Sigmoid colon (tissue), 7 donors: ENCODE results near the gene ZNF701. TPM values are rescaled to one million over a fixed set of nuclear protein-coding genes. Genes with fewer than 3 reads are reported as not detected.
A peak's percentile ranks its signal among the peaks of the same experiment; 100 is the strongest.
"Not testable (repeated sequence)": the region's sequence is repeated elsewhere in the genome, so short reads cannot be mapped to it uniquely, and the experiment has no call there.

Experiments
- DNase-seq: peaks from one replicate; pipeline ENCODE4 v3.0.0-alpha.2; 2019
- H3K27ac ChIP-seq, 4 donors: fragments of 200-600 bp; sonication (generic); one replicate each; pipeline ENCODE4 v1.5.1; 2016 to 2019; ENCODE audit warnings: mild to moderate bottlenecking in 1 of 4
- H3K27me3 ChIP-seq, 3 donors: fragments of 200-600 bp; sonication (generic); one replicate each; pipeline ENCODE4 v1.5.1; 2019; ENCODE audit warnings: mild to moderate bottlenecking in 1 of 3
- H3K36me3 ChIP-seq, 4 donors: fragments of 200-600 bp; sonication (generic); one replicate each; pipeline ENCODE4 v1.5.1; 2016 to 2019
- H3K4me1 ChIP-seq, 4 donors: fragments of 200-600 bp; sonication (generic); one replicate each; pipeline ENCODE4 v1.5.1; 2017 to 2019
- H3K4me3 ChIP-seq, 4 donors: fragments of 200-600 bp; sonication (generic); one replicate each; pipeline ENCODE4 v1.5.1; 2017 to 2019; ENCODE audit warnings: mild to moderate bottlenecking in 2 of 4, moderate library complexity in 1 of 4
- H3K9me3 ChIP-seq, 4 donors: fragments of 200-600 bp in 3 of 4; sonication (generic) in 3 of 4; one replicate each; pipeline versions ENCODE4 v1.5.1 to v1.6.1; 2013 to 2019
- CTCF ChIP-seq, 4 experiments: fragments of 450-650 bp in 3 of 4; fragments of 200-600 bp in 1 of 4; IDR thresholded peaks; one replicate each; pipeline ENCODE4 v1.5.1; 2016 to 2019; ENCODE audit warnings: antibody characterized with exemption in 4 of 4, mild to moderate bottlenecking in 3 of 4, moderate library complexity in 2 of 4
- EP300 ChIP-seq, 4 donors: sonication (generic); formaldehyde crosslinking; IDR thresholded peaks; one replicate each; pipeline ENCODE4 v1.6.1; 2017; ENCODE audit warnings: antibody characterized with exemption in 4 of 4
- POLR2A ChIP-seq, 2 donors: fragments of 450-650 bp; IDR thresholded peaks; one replicate each; pipeline ENCODE4 v1.6.1; 2016; ENCODE audit warnings: antibody characterized with exemption in 2 of 2, mild to moderate bottlenecking in 2 of 2, moderate library complexity in 2 of 2
- POLR2AphosphoS5 ChIP-seq, 4 donors: sonication (generic); formaldehyde crosslinking; IDR thresholded peaks; one replicate each; pipeline ENCODE4 v1.6.1; 2017; ENCODE audit warnings: antibody characterized with exemption in 4 of 4
- WGBS, 2 donors: extraction: QIAGEN DNeasy Blood & Tissue Kit; methylation state at CpG; one replicate each; pipeline ENCODE4 v1.1.7; 2013; 5-methylcytosine and 5-hydroxymethylcytosine counted together
- intact Hi-C: fragments of 100-400 bp; cut with DNase I; formaldehyde crosslinking; loops from one replicate; pipeline ENCODE4 v1.15.1; 2023
- polyA plus RNA-seq, 3 donors: library from polyadenylated mRNA; stranded (reverse); fragments of 200-250 nt; gene quantifications; one replicate each; pipeline ENCODE4 v1.2.3, GENCODE V29; 2013
- total RNA-seq, 4 donors: library from RNA; depleted of rRNA; stranded (reverse); fragments of >200 nt; gene quantifications; one replicate each; pipeline ENCODE4 v1.1.0, GENCODE V29; 2016
- donor health status: healthy with polysubstance abuse.
- donor health status: Bipolar disorder and iron deficiency.
- donor health status: healthy.

Gene ZNF701
- total and polyA plus RNA-seq, 7 donors, result 4.8 to 22.4 (median 12.4) TPM

- intact Hi-C loops, result loop anchor here (2.0 kb wide), 2 partner anchors 30 to 36 kb away; partner anchors contain the start of gene ZNF701
- peak; percentile 97 for DNase-seq
- Histone ChIP-seq H3K27me3 (no peaks in the 10 kb centered on the region), H3K4me1 (peaks cover 0 to 17% (median 14%) of the 10 kb centered on the region in 4 donors), H3K27ac (peak overlapping the region; percentile 70 to 87 (median 76)), H3K36me3 (peaks cover 0 to 7% (median 4%) of the 10 kb centered on the region in 4 donors), H3K9me3 (peaks cover 0 to 9% (median 0%) of the 10 kb centered on the region in 4 donors), H3K4me3 (peak overlapping the region; percentile 48 to 66 (median 56))
- TF ChIP-seq POLR2AphosphoS5 (IDR thresholded peaks at IDR 0.05) (peak; percentile 38 to 75 (median 60)), POLR2A (IDR thresholded peaks at IDR 0.05) (peak in 1 of 2 donors; percentile 28), CTCF (IDR thresholded peaks at IDR 0.05) (peak in 2 of 4 experiments; percentile 27 to 46), EP300 (IDR thresholded peaks at IDR 0.05) (no peak)
- 1% methylated on average over 62 of the region's 62 CpGs for whole genome bisulfite sequencing, 2 donors
Measured at GRCh38 chr19:52601025-52601973, 31.2 kb downstream of the ZNF701 start.

GRCh38 chr19:52601974-52602366 lies 31.9 kb downstream of the ZNF701 start:
- DNase-seq, H3K27me3 ChIP-seq, H3K36me3 ChIP-seq, H3K9me3 ChIP-seq: not testable (repeated sequence)
- H3K27ac ChIP-seq, result peak overlapping the region; percentile 70 to 87 (median 76)
- 59 to 61% methylated on average over 3 of the region's 3 CpGs for WGBS, 2 donors
- intact Hi-C loops, result loop anchor here (2.0 kb wide), 2 partner anchors 31 to 35 kb away; partner anchors contain the start of gene ZNF701
- H3K4me3 ChIP-seq, result peak overlapping the region; percentile 48 to 66 (median 56)
- peaks cover 0 to 17% (median 14%) of the 10 kb centered on the region in 4 donors for H3K4me1 ChIP-seq
- peak in 2 of 4 experiments; percentile 4 to 18 for TF ChIP-seq CTCF (IDR thresholded peaks at IDR 0.05)

- no peak for DNase-seq
- H3K4me3 ChIP-seq, result no peak overlapping the region
- peaks cover 0 to 17% (median 14%) of the 10 kb centered on the region in 4 donors for H3K4me1 ChIP-seq
- H3K9me3 ChIP-seq, result peaks cover 0 to 3% (median 0%) of the 10 kb centered on the region in 4 donors
- no peaks in the 10 kb centered on the region for H3K27me3 ChIP-seq
- no peaks in the 10 kb centered on the region for H3K36me3 ChIP-seq
- 92 to 96% methylated on average over 2 of the region's 2 CpGs for WGBS, 2 donors
- TF ChIP-seq EP300 (IDR thresholded peaks at IDR 0.05) (no peak), POLR2AphosphoS5 (IDR thresholded peaks at IDR 0.05) (no peak), POLR2A (IDR thresholded peaks at IDR 0.05) (no peak), CTCF (IDR thresholded peaks at IDR 0.05) (no peak)
- intact Hi-C loops, result no loop called here
- H3K27ac ChIP-seq, result peak overlapping the region in 3 of 4 donors; percentile 21 to 79 (median 74)
Measured at GRCh38 chr19:52602941-52603340, 32.9 kb downstream of the ZNF701 start.

GRCh38 chr19:52603558-52604207 lies 33.6 kb downstream of the ZNF701 start:
- Histone ChIP-seq H3K27me3 (no peaks in the 10 kb centered on the region), H3K9me3 (peaks cover 0 to under 1% (median 0%) of the 10 kb centered on the region in 4 donors), H3K27ac (peak overlapping the region; percentile 21 to 74 (median 32)), H3K4me3 (no peak overlapping the region), H3K36me3 (no peaks in the 10 kb centered on the region), H3K4me1 (peaks cover 0 to 17% (median 14%) of the 10 kb centered on the region in 4 donors)
- TF ChIP-seq EP300 (IDR thresholded peaks at IDR 0.05) (no peak), POLR2AphosphoS5 (IDR thresholded peaks at IDR 0.05) (peak in 1 of 4 donors; percentile 13), CTCF (IDR thresholded peaks at IDR 0.05) (no peak), POLR2A (IDR thresholded peaks at IDR 0.05) (no peak)
- intact Hi-C loops, result no loop called here
- DNase-seq, result no peak
- 87 to 94% methylated on average over 14 of the region's 14 CpGs for WGBS, 2 donors
